GM12878 (cell line): Measurements from ENCODE around the gene TAF10. TPM values are rescaled to one million over a fixed set of nuclear protein-coding genes. Genes with fewer than 3 reads are reported as not detected.

ENCODE experiments used
- ATAC-seq: fragments of 200-7000 bp; cut with Tn5 transposase; 3 replicates; pipeline ENCODE4 v1.9.1; 2020; ENCODE audit warnings: mild to moderate bottlenecking, moderate library complexity
- BruUV-seq: library from RNA; stranded (reverse); fragments of 400-500 nt; replicated peaks from 2 replicates; lab custom pipeline; 2021; lab: Mats Ljungman, UMichigan
- CTCF ChIA-PET: fragments of 300-600 bp; sonication (Branson Sonifier 250); formaldehyde crosslinking; extraction: SDS; loops from one replicate; lab custom pipeline; 2021; ENCODE audit warnings: inconsistent platforms; lab: Yijun Ruan, JAX
- POLR2A ChIA-PET: fragments of 350-600 bp; formaldehyde crosslinking; extraction: SDS; loops from one replicate; lab custom pipeline; 2021; ENCODE audit warnings: inconsistent platforms; lab: Charles Lee
- RAD21 ChIA-PET: fragments of 300-600 bp; sonication (Branson Sonifier 250); formaldehyde crosslinking; loops from one replicate; lab custom pipeline; 2023; ENCODE audit warnings: antibody characterized with exemption; ENCODE audit not compliant: unreplicated experiment; lab: Charles Lee
- SMC1A ChIA-PET: fragments of 300-600 bp; sonication (Branson Sonifier 250); formaldehyde crosslinking; loops from one replicate; lab custom pipeline; 2023; ENCODE audit not compliant: unreplicated experiment, uncharacterized antibody; lab: Charles Lee
- DNase-seq: peaks from one replicate; pipeline ENCODE4 v3.0.0-alpha.2; 2011; ENCODE audit warnings: low read depth, low spot score
- FAIRE-seq: peaks from 3 replicates; lab custom pipeline; 2011; peaks lifted over from hg19 to GRCh38; lab: Jason Lieb, UNC
- H2AFZ ChIP-seq: 2 replicates; pipeline ENCODE4 v1.6.0; 2011; ENCODE audit warnings: low read depth, low read length, control low read depth; ENCODE audit not compliant: control insufficient read depth
- H3K27ac ChIP-seq: 2 replicates; pipeline ENCODE4 v1.5.1; 2011; ENCODE audit warnings: control low read depth; ENCODE audit not compliant: control insufficient read depth, insufficient read depth
- H3K27me3 ChIP-seq, 2 experiments: replicated peaks in 1 of 2; 2 replicates each; pipeline versions ENCODE4 v1.6.0 to v1.6.1; 2011; ENCODE audit warnings: low read length in 1 of 2; ENCODE audit not compliant: control insufficient read depth in 2 of 2, insufficient read depth in 2 of 2
- H3K36me3 ChIP-seq, 2 experiments: 2 replicates each; pipeline ENCODE4 v1.5.1; 2011; ENCODE audit warnings: low read length in 1 of 2; ENCODE audit not compliant: control insufficient read depth in 2 of 2, insufficient read depth in 2 of 2
- H3K4me1 ChIP-seq: 2 replicates; pipeline ENCODE4 v1.6.1; 2011; ENCODE audit warnings: mild to moderate bottlenecking, low read length, moderate library complexity, mixed read lengths; ENCODE audit not compliant: control insufficient read depth, insufficient read depth
- H3K4me2 ChIP-seq: 2 replicates; pipeline ENCODE4 v1.6.0; 2011; ENCODE audit warnings: control low read depth; ENCODE audit not compliant: control insufficient read depth, insufficient read depth
- H3K4me3 ChIP-seq: fragments of 200-600 bp; sonication (generic); 2 replicates; pipeline ENCODE4 v1.5.1; 2016
- H3K79me2 ChIP-seq: 2 replicates; pipeline ENCODE4 v1.6.0; 2011; ENCODE audit warnings: low read length; ENCODE audit not compliant: control insufficient read depth, insufficient read depth
- H3K9ac ChIP-seq: 2 replicates; pipeline ENCODE4 v1.8.0; 2011; ENCODE audit warnings: low read length, control low read depth, mixed read lengths; ENCODE audit not compliant: control insufficient read depth, insufficient read depth
- H3K9me3 ChIP-seq: replicated peaks from 3 replicates; pipeline ENCODE4 v1.5.1; 2011; ENCODE audit warnings: mild to moderate bottlenecking, low read length; ENCODE audit not compliant: control insufficient read depth, insufficient read depth
- H4K20me1 ChIP-seq: 2 replicates; pipeline ENCODE4 v1.6.0; 2011; ENCODE audit not compliant: control insufficient read depth, insufficient read depth
- BMI1 ChIP-seq: fragments of 450-650 bp; IDR thresholded peaks from 2 replicates; pipeline ENCODE4 v1.6.1; 2016; ENCODE audit warnings: mild to moderate bottlenecking, moderate library complexity, borderline replicate concordance
- CEBPB ChIP-seq, 2 experiments: fragments of 150-350 bp in 1 of 2; IDR thresholded peaks; 2 replicates each; pipeline ENCODE4 v1.6.1; 2012 to 2014; ENCODE audit warnings: low read depth in 2 of 2, low read length in 2 of 2, borderline replicate concordance in 1 of 2, inconsistent platforms in 1 of 2
- ESRRA ChIP-seq: IDR thresholded peaks from 2 replicates; pipeline ENCODE4 v1.6.1; 2012; ENCODE audit warnings: mild to moderate bottlenecking, low read length, improper control_type of control experiment
- ETV6 ChIP-seq, 2 experiments: fragments of 450-650 bp in 1 of 2; IDR thresholded peaks in 1 of 2; conservative IDR thresholded peaks in 1 of 2; 2 replicates each; pipeline ENCODE4 v1.6.1; 2014; ENCODE audit warnings: antibody characterized with exemption in 1 of 2, borderline replicate concordance in 1 of 2, low read depth in 1 of 2, mild to moderate bottlenecking in 1 of 2, moderate library complexity in 1 of 2
- HDGF ChIP-seq: fragments of 450-650 bp; IDR thresholded peaks from 2 replicates; pipeline ENCODE4 v1.6.1; 2016; ENCODE audit warnings: antibody characterized with exemption
- IRF5 ChIP-seq: fragments of 450-650 bp; IDR thresholded peaks from 2 replicates; pipeline ENCODE4 v1.6.1; 2017; ENCODE audit warnings: borderline replicate concordance
- NR2C1 ChIP-seq: fragments of 450-650 bp; IDR thresholded peaks from 2 replicates; pipeline ENCODE4 v1.6.1; 2017; ENCODE audit warnings: antibody characterized with exemption, mild to moderate bottlenecking, moderate library complexity
- NRF1 ChIP-seq: conservative IDR thresholded peaks from 2 replicates; pipeline ENCODE4 v1.6.1; 2011; ENCODE audit warnings: mild to moderate bottlenecking, low read depth, low read length, improper control_type of control experiment
- SMAD5 ChIP-seq: IDR thresholded peaks from 2 replicates; pipeline ENCODE4 v1.6.1; 2016; ENCODE audit warnings: antibody characterized with exemption, low read depth
- SP1 ChIP-seq: IDR thresholded peaks from one replicate; pipeline ENCODE4 v1.6.1; 2011; ENCODE audit warnings: low read depth, low read length
- SREBF1 ChIP-seq: IDR thresholded peaks from 2 replicates; pipeline ENCODE4 v1.6.1; 2012; ENCODE audit warnings: mild to moderate bottlenecking, low read length
- TARDBP ChIP-seq: IDR thresholded peaks from 2 replicates; pipeline ENCODE4 v1.6.1; 2016; ENCODE audit warnings: borderline replicate concordance
- ZBTB4 ChIP-seq: fragments of 450-650 bp; formaldehyde crosslinking; IDR thresholded peaks from 2 replicates; pipeline ENCODE4 v1.4.0; 2022; ENCODE audit warnings: mild to moderate bottlenecking, moderate library complexity
- WGBS: methylation state at CpG from one replicate; pipeline ENCODE4 v1.1.6; 2016; ENCODE audit warnings: low lambda C conversion rate; ENCODE audit not compliant: insufficient replicate concordance, insufficient coverage; ENCODE audit errors: missing lambda C conversion rate; 5-methylcytosine and 5-hydroxymethylcytosine counted together
- in situ Hi-C: fragments of 300-500 bp; cut with MboI; formaldehyde crosslinking; loops from 9 replicates; pipeline ENCODE4 v1.14.3; 2018; ENCODE audit warnings: mixed read lengths
- intact Hi-C: fragments of 100-400 bp; cut with micrococcal nuclease; formaldehyde crosslinking; loops from one replicate; pipeline ENCODE4 v1.14.2; 2022; ENCODE audit not compliant: unreplicated experiment
- polyA plus RNA-seq, 11 experiments: library from polyadenylated mRNA; depleted of rRNA in 4 of 11; unstranded in 6 of 11; stranded (reverse) in 5 of 11; fragments of >200 nt; fragmentation: Nextera tagmentation in 4 of 11; fragmentation: Illumina TruSeq in 1 of 11; extraction: Ambion mirVana in 4 of 11; extraction: Trizol in 1 of 11; gene quantifications; 1 replicate in 1 of 11; 2 replicates in 10 of 11; pipeline versions ENCODE4 v1.2.1 to v1.2.3, GENCODE V29; 2011 to 2016; ENCODE audit warnings: inconsistent platforms in 2 of 11, missing spikeins in 2 of 11, low read depth in 1 of 11
- total RNA-seq, 4 experiments: library from RNA; depleted of rRNA in 3 of 4; stranded (reverse); fragments of >200 nt in 3 of 4; fragmentation: Illumina TruSeq in 1 of 4; extraction: Trizol in 1 of 4; gene quantifications; 2 replicates each; pipeline versions ENCODE4 v1.2.1 to v1.2.3, GENCODE V29; 2013 to 2021

Gene TAF10
- total and polyA plus RNA-seq, 10 of the 15 experiments (the other 5 are each of a cell fraction or from before 2014, with no cell fraction given) = 26.7 to 251 (median 149) TPM

- ATAC-seq (no peak), DNase-seq (no peak), FAIRE-seq (no peak)
- H3K36me3 ChIP-seq = peaks cover 0 to 1% of the 10 kb centered on the region in 2 experiments; a peak in 1 of 4 replicates
- no peaks in the 10 kb centered on the region for H3K79me2 ChIP-seq
- 100% methylated on average over 2 of the region's 2 CpGs for WGBS
- H4K20me1 ChIP-seq = no peaks in the 10 kb centered on the region
- no peak overlapping the region for H3K4me2 ChIP-seq
- H3K27ac ChIP-seq = no peak overlapping the region
- no peaks in the 10 kb centered on the region for H3K27me3 ChIP-seq
- TF ChIP-seq SMAD5 (no peak), SP1 (no peak), NRF1 (no peak), SREBF1 (no peak), IRF5 (no peak), NR2C1 (no peak), ETV6 (conservative IDR thresholded peaks at IDR 0.05 in 1 of 2, IDR thresholded peaks at IDR 0.05 in 1 of 2; ENCODE audit: borderline replicate concordance in 1 of 2, low read depth in 1 of 2) (no peak), HDGF (no peak), ZBTB4 (CRISPR knock-in tag) (no peak), CEBPB (IDR thresholded peaks at IDR 0.05; ENCODE audit: borderline replicate concordance in 1 of 2, low read depth in 2 of 2, low read length in 2 of 2) (no peak), ESRRA (no peak), BMI1 (no peak), TARDBP (no peak)
- ChIA-PET POLR2A (no interaction called here), CTCF (no interaction called here), RAD21 (no interaction called here), SMC1A (no interaction called here)
- in situ Hi-C loops = no loop called here
- H3K4me1 ChIP-seq = no peaks in the 10 kb centered on the region
- no peak overlapping the region for H3K9ac ChIP-seq
- intact Hi-C loops = no loop called here
- H3K9me3 ChIP-seq = no peaks in the 10 kb centered on the region
- H3K4me3 ChIP-seq = no peak overlapping the region
- H2AFZ ChIP-seq = no peak overlapping the region
- no TSS peak for BruUV-seq
Measured at GRCh38 chr11:6572215-6572614, 39.8 kb downstream of the TAF10 start.
